Neural cell (in vitro differentiated cells): ENCODE results near the gene MEX3A. TPM values are rescaled to one million over a fixed set of nuclear protein-coding genes. Genes with fewer than 3 reads are reported as not detected.
"Not testable (repeated sequence)": the region's sequence is repeated elsewhere in the genome, so short reads cannot be mapped to it uniquely, and the experiment has no call there.

ENCODE experiments used
- H2AFZ ChIP-seq: fragments of 200-600, 300-800 bp; sonication (generic), shearing (Covaris generic); 2 replicates; pipeline ENCODE4 v1.6.0; 2014; ENCODE audit warnings: low read depth, mild to moderate bottlenecking, antibody characterized with exemption, low read length, moderate library complexity
- H3F3A ChIP-seq: fragments of 200-600 bp; shearing (Covaris generic); 2 replicates; pipeline ENCODE4 v1.6.1; 2016; ENCODE audit warnings: mild to moderate bottlenecking, moderate library complexity, mixed read lengths, antibody characterized with exemption, low read length; ENCODE audit not compliant: insufficient read depth, poor library complexity, severe bottlenecking
- H3K27ac ChIP-seq: fragments of 200-600, 300-800 bp; sonication (generic), shearing (Covaris generic); 2 replicates; pipeline ENCODE4 v1.5.1; 2014; ENCODE audit warnings: mild to moderate bottlenecking, low read length, moderate library complexity
- H3K27me3 ChIP-seq: fragments of 300-800, 200-600 bp; sonication (generic), shearing (Covaris generic); 2 replicates; pipeline ENCODE4 v1.6.0; 2014; ENCODE audit warnings: mild to moderate bottlenecking, low read depth, low read length, moderate library complexity; ENCODE audit not compliant: insufficient read depth
- H3K36me3 ChIP-seq: fragments of 300-800, 200-600 bp; sonication (generic), shearing (Covaris generic); 2 replicates; pipeline ENCODE4 v1.5.1; 2014; ENCODE audit warnings: mild to moderate bottlenecking, antibody characterized with exemption, low read length, moderate library complexity; ENCODE audit not compliant: insufficient read depth
- H3K4me2 ChIP-seq: fragments of 300-800, 200-600 bp; sonication (generic), shearing (Covaris generic); 2 replicates; pipeline ENCODE4 v1.6.0; 2014; ENCODE audit warnings: mild to moderate bottlenecking, low read length
- H3K4me3 ChIP-seq: fragments of 300-800, 200-600 bp; sonication (generic), shearing (Covaris generic); 2 replicates; pipeline ENCODE4 v1.5.1; 2014; ENCODE audit warnings: mild to moderate bottlenecking, low read length, moderate library complexity
- H3K79me2 ChIP-seq: fragments of 200-600 bp; shearing (Covaris generic); replicated peaks from 2 replicates; pipeline ENCODE4 v1.6.0; 2014; ENCODE audit warnings: mild to moderate bottlenecking, low read length, moderate library complexity; ENCODE audit not compliant: insufficient read depth
- H3K9ac ChIP-seq: fragments of 300-800, 200-600 bp; sonication (generic), shearing (Covaris generic); 2 replicates; pipeline ENCODE4 v1.6.1; 2016; ENCODE audit warnings: mild to moderate bottlenecking, low read length, mixed read lengths
- H3K9me2 ChIP-seq: fragments of 200-600 bp; shearing (Covaris generic); 2 replicates; pipeline ENCODE4 v1.6.1; 2016; ENCODE audit warnings: mild to moderate bottlenecking, low read length, mixed read lengths; ENCODE audit not compliant: insufficient read depth
- H3K9me3 ChIP-seq: fragments of 200-600, 300-800 bp; sonication (generic), shearing (Covaris generic); 2 replicates; pipeline ENCODE4 v1.6.1; 2016; ENCODE audit warnings: mild to moderate bottlenecking, mixed run types, low read length, moderate library complexity, mixed read lengths
- H4K20me1 ChIP-seq: fragments of 200-600 bp; shearing (Covaris generic); 2 replicates; pipeline ENCODE4 v1.6.1; 2016; ENCODE audit warnings: mild to moderate bottlenecking, mixed run types; ENCODE audit not compliant: insufficient read depth
- CTCF ChIP-seq: fragments of 450-650 bp; IDR thresholded peaks from 2 replicates; pipeline ENCODE4 v1.5.1; 2014; ENCODE audit warnings: antibody characterized with exemption, mild to moderate bottlenecking, moderate library complexity; ENCODE audit not compliant: poor library complexity, severe bottlenecking
- EP300 ChIP-seq: fragments of 450-650 bp; conservative IDR thresholded peaks from 2 replicates; pipeline ENCODE4 v1.6.1; 2014; ENCODE audit warnings: antibody characterized with exemption, mild to moderate bottlenecking, moderate library complexity; ENCODE audit not compliant: poor library complexity, severe bottlenecking
- EZH2 ChIP-seq: fragments of 200-600, 300-800 bp; shearing (Covaris generic), sonication (generic); IDR thresholded peaks from 2 replicates; pipeline ENCODE4 v1.6.1; 2014; ENCODE audit warnings: antibody characterized with exemption, low read length, borderline replicate concordance, mild to moderate bottlenecking; ENCODE audit not compliant: insufficient read depth, poor library complexity, severe bottlenecking
- MXI1 ChIP-seq: fragments of 450-650 bp; conservative IDR thresholded peaks from 2 replicates; pipeline ENCODE4 v1.6.1; 2014; ENCODE audit warnings: antibody characterized with exemption, mild to moderate bottlenecking; ENCODE audit not compliant: poor library complexity, severe bottlenecking
- POLR2AphosphoS5 ChIP-seq: IDR thresholded peaks from 2 replicates; pipeline ENCODE4 v1.6.1; 2012
- RAD21 ChIP-seq: fragments of 450-650 bp; conservative IDR thresholded peaks from 2 replicates; pipeline ENCODE4 v1.6.1; 2014; ENCODE audit warnings: antibody characterized with exemption, mild to moderate bottlenecking, moderate library complexity
- REST ChIP-seq: IDR thresholded peaks from 2 replicates; pipeline ENCODE4 v1.6.1; 2012; ENCODE audit warnings: borderline replicate concordance
- SMC3 ChIP-seq: fragments of 450-650 bp; conservative IDR thresholded peaks from 2 replicates; pipeline ENCODE4 v1.6.1; 2014; ENCODE audit warnings: antibody characterized with exemption, mild to moderate bottlenecking, moderate library complexity; ENCODE audit not compliant: poor library complexity
- TAF1 ChIP-seq: IDR thresholded peaks from 2 replicates; pipeline ENCODE4 v1.6.1; 2012; ENCODE audit warnings: low read depth
- polyA plus RNA-seq: library from polyadenylated mRNA; depleted of rRNA; stranded (reverse); fragments of >200 nt; gene quantifications from 2 replicates; pipeline ENCODE4 v1.2.3, GENCODE V29; 2014

Gene MEX3A
- polyA plus RNA-seq, 1 donor from 2014 or later = 39.8 TPM

GRCh38 chr1:156045076-156045475 lies 37.2 kb downstream of the MEX3A start:
- H3K9me2 ChIP-seq = no peaks in the 10 kb centered on the region
- no peaks in the 10 kb centered on the region for H3F3A ChIP-seq
- H3K4me2 ChIP-seq = no peak overlapping the region
- H3K27ac ChIP-seq = no peak overlapping the region
- no peaks in the 10 kb centered on the region for H3K27me3 ChIP-seq
- no peak overlapping the region for H3K9ac ChIP-seq
- no peaks in the 10 kb centered on the region for H3K79me2 ChIP-seq
- H3K36me3 ChIP-seq = no peaks in the 10 kb centered on the region
- no peaks in the 10 kb centered on the region for H3K9me3 ChIP-seq
- no peak overlapping the region for H2AFZ ChIP-seq
- H4K20me1 ChIP-seq = no peaks in the 10 kb centered on the region
- no peak overlapping the region for H3K4me3 ChIP-seq
- TF ChIP-seq SMC3 (no peak), RAD21 (no peak), CTCF (no peak), TAF1 (no peak), EP300 (no peak), EZH2 (no peak), POLR2AphosphoS5 (no peak), MXI1 (no peak), REST (no peak)

- no peak overlapping the region for H2AFZ ChIP-seq
- no peaks in the 10 kb centered on the region for H4K20me1 ChIP-seq
- no peaks in the 10 kb centered on the region for H3F3A ChIP-seq
- no peaks in the 10 kb centered on the region for H3K27me3 ChIP-seq
- no peaks in the 10 kb centered on the region for H3K9me3 ChIP-seq
- H3K27ac ChIP-seq = no peak overlapping the region
- no peak overlapping the region for H3K4me2 ChIP-seq
- no peaks in the 10 kb centered on the region for H3K79me2 ChIP-seq
- no peaks in the 10 kb centered on the region for H3K9me2 ChIP-seq
- no peak overlapping the region for H3K4me3 ChIP-seq
- TF ChIP-seq EZH2 (no peak), SMC3 (no peak), RAD21 (no peak), POLR2AphosphoS5 (no peak), MXI1 (no peak), EP300 (no peak), CTCF (no peak), REST (no peak), TAF1 (no peak)
- no peaks in the 10 kb centered on the region for H3K36me3 ChIP-seq
- H3K9ac ChIP-seq = no peak overlapping the region
These were observed 39.4 kb downstream of the MEX3A start for GRCh38 chr1:156042828-156043227.

GRCh38 chr1:156034991-156035390 lies 47.3 kb downstream of the MEX3A start:
- not testable (repeated sequence) for H2AFZ ChIP-seq, H3K36me3 ChIP-seq, H3K79me2 ChIP-seq, H3K9ac ChIP-seq, H3K27ac ChIP-seq, H3K4me3 ChIP-seq, H3K4me2 ChIP-seq, H3K9me3 ChIP-seq, H4K20me1 ChIP-seq, H3F3A ChIP-seq, H3K9me2 ChIP-seq, H3K27me3 ChIP-seq
